Spleen (tissue), 7 donors: ENCODE results near the gene MYO5A.

Experiments
- POLR2A ChIP-seq, 3 donors: fragments of 450-650 bp; IDR thresholded peaks; one replicate each; pipeline ENCODE4 v1.5.1; 2017; ENCODE audit warnings: antibody characterized with exemption in 3 of 3, mild to moderate bottlenecking in 1 of 3
- TF ChIP-seq, protein P1 (sequence below), 11 experiments: fragments of 200-600 bp in 7 of 11; fragments of 450-650 bp in 4 of 11; sonication (generic) in 4 of 11; IDR thresholded peaks in 8 of 11; conservative IDR thresholded peaks in 3 of 11; 1 replicate in 7 of 11; 2 replicates in 4 of 11; pipeline versions ENCODE4 v1.4.0 to v1.8.0; 2016 to 2021; ENCODE audit warnings: antibody characterized with exemption in 11 of 11, inconsistent platforms in 4 of 11, mild to moderate bottlenecking in 1 of 11
- donor health status: DM: no; HTN: no; CAD: no; lungs with moderate emphysema.
- donor health status: DM: no; HTN: no; CAD: no.
- donor health status: DM: no; HTN: no; CAD: no.

DNA sequence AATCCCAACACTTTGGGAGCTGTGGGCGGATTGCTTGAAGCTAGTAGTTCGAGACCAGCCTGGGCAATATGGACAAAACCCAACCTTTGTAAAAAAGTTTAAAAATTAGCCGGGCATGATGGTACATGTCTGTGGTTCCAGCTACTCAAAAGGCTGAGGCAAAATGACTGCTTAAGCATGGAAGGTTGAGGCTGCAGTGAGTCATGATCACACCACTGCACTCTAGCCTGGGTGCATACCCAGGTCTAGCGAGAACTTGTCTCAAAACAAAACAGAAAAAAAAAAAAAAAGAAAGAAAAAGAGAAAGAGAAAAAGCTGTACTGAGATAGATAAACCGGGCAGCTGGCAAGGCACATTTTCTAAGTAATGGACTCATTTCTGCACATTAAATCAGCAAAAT is 29.5 kb upstream of the MYO5A start:
- TF ChIP-seq, protein P1, sequence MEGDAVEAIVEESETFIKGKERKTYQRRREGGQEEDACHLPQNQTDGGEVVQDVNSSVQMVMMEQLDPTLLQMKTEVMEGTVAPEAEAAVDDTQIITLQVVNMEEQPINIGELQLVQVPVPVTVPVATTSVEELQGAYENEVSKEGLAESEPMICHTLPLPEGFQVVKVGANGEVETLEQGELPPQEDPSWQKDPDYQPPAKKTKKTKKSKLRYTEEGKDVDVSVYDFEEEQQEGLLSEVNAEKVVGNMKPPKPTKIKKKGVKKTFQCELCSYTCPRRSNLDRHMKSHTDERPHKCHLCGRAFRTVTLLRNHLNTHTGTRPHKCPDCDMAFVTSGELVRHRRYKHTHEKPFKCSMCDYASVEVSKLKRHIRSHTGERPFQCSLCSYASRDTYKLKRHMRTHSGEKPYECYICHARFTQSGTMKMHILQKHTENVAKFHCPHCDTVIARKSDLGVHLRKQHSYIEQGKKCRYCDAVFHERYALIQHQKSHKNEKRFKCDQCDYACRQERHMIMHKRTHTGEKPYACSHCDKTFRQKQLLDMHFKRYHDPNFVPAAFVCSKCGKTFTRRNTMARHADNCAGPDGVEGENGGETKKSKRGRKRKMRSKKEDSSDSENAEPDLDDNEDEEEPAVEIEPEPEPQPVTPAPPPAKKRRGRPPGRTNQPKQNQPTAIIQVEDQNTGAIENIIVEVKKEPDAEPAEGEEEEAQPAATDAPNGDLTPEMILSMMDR (IDR thresholded peaks at IDR 0.05 in 8 of 11, conservative IDR thresholded peaks at IDR 0.05 in 3 of 11) = no peak
- no peak for TF ChIP-seq POLR2A (IDR thresholded peaks at IDR 0.05)
